ENCODE data around the gene RIMKLA. TPM values are rescaled to one million over a fixed set of nuclear protein-coding genes. Genes with fewer than 3 reads are reported as not detected.

Gene RIMKLA
- total and polyA plus RNA-seq, 2 of the 13 experiments (the other 11 are each of a cell fraction or from before 2014, with no cell fraction given), result 2.5 to 3.8 TPM

GRCh38 chr1:42456754-42457089 is 76.1 kb downstream of the RIMKLA start (continued):
- TF ChIP-seq E2F1 (CRISPR knock-in tag; IDR thresholded peaks at IDR 0.05) (no peak), ZNF513 (CRISPR knock-in tag; conservative IDR thresholded peaks at IDR 0.05) (no peak), MYPOP (CRISPR knock-in tag; IDR thresholded peaks at IDR 0.05) (peak; percentile 14; the same call in 1 of the 2 replicates), MED13 (CRISPR knock-in tag; IDR thresholded peaks at IDR 0.05) (no peak), ARID3A (IDR thresholded peaks at IDR 0.05; ENCODE audit: low read depth, low read length) (no peak), ZFP36 (IDR thresholded peaks at IDR 0.05; ENCODE audit: borderline replicate concordance, low read depth, low read length, partially characterized antibody) (no peak), HNRNPUL1 (IDR thresholded peaks at IDR 0.05; ENCODE audit: low read depth, low read length) (no peak), RFX3 (CRISPR knock-in tag; IDR thresholded peaks at IDR 0.05) (no peak), NFAT5 (CRISPR knock-in tag; IDR thresholded peaks at IDR 0.05) (no peak), KLF15 (CRISPR knock-in tag; IDR thresholded peaks at IDR 0.05; ENCODE audit: borderline replicate concordance) (no peak), FOSL2 (CRISPR knock-in tag; IDR thresholded peaks at IDR 0.05) (no peak), ZNF790 (CRISPR knock-in tag; IDR thresholded peaks at IDR 0.05; ENCODE audit: borderline replicate concordance) (no peak), HCFC1 (IDR thresholded peaks at IDR 0.05; ENCODE audit: low read depth, low read length) (no peak), CBX5 (CRISPR knock-in tag; IDR thresholded peaks at IDR 0.05; ENCODE audit: borderline replicate concordance) (peak; percentile 3; the same call in 1 of the 2 replicates), ZNF180 (CRISPR knock-in tag; IDR thresholded peaks at IDR 0.05; ENCODE audit: borderline replicate concordance, low read depth) (no peak), ZNF597 (CRISPR knock-in tag; IDR thresholded peaks at IDR 0.05) (no peak), ZNF543 (CRISPR knock-in tag; IDR thresholded peaks at IDR 0.05) (no peak), RELA (CRISPR knock-in tag; IDR thresholded peaks at IDR 0.05) (no peak)

All from HepG2 (cell line).